Measurements from ENCODE around the gene EDIL3. TPM values are rescaled to one million over a fixed set of nuclear protein-coding genes. Genes with fewer than 3 reads are reported as not detected.

EDIL3 gene
- total RNA-seq, 1 donor from 2014 or later = 14.1 TPM

- no peaks in the 10 kb centered on the region for H3K4me1 ChIP-seq (ENCODE audit: control insufficient read depth in 3 of 3, insufficient read depth in 3 of 3, low read length in 3 of 3)
- peaks cover 2 to 3% (median 2%) of the 10 kb centered on the region in 3 donors for H3K9me3 ChIP-seq (ENCODE audit: control insufficient read depth in 3 of 3, low read length in 3 of 3)
- no peaks in the 10 kb centered on the region for H3K36me3 ChIP-seq (ENCODE audit: control insufficient read depth in 3 of 3, insufficient read depth in 3 of 3, low read length in 3 of 3)
- no peak overlapping the region for H3K27ac ChIP-seq (ENCODE audit: low read depth, low read length)
- no peak overlapping the region for H3K9ac ChIP-seq (ENCODE audit: low read depth in 1 of 3, low read length in 3 of 3)
- no peak overlapping the region for H3K4me3 ChIP-seq (ENCODE audit: low read length in 3 of 3)
- no peaks in the 10 kb centered on the region for H3K27me3 ChIP-seq (ENCODE audit: control insufficient read depth in 3 of 3, insufficient read depth in 3 of 3, low read length in 3 of 3)
Observed at GRCh38 chr5:83925321-83925954, 459.2 kb downstream of the EDIL3 start.

- Histone ChIP-seq H3K4me1 (ENCODE audit: control insufficient read depth in 3 of 3, insufficient read depth in 3 of 3, low read length in 3 of 3) (no peaks in the 10 kb centered on the region), H3K36me3 (ENCODE audit: control insufficient read depth in 3 of 3, insufficient read depth in 3 of 3, low read length in 3 of 3) (no peaks in the 10 kb centered on the region), H3K27me3 (ENCODE audit: control insufficient read depth in 3 of 3, insufficient read depth in 3 of 3, low read length in 3 of 3) (no peaks in the 10 kb centered on the region), H3K4me3 (ENCODE audit: low read length in 3 of 3) (no peak overlapping the region), H3K9ac (ENCODE audit: low read depth in 1 of 3, low read length in 3 of 3) (no peak overlapping the region), H3K9me3 (ENCODE audit: control insufficient read depth in 3 of 3, low read length in 3 of 3) (peaks cover 2 to 3% (median 2%) of the 10 kb centered on the region in 3 donors), H3K27ac (ENCODE audit: low read depth, low read length) (no peak overlapping the region)
Observed at GRCh38 chr5:83924891-83925290, 459.8 kb downstream of the EDIL3 start.

- Histone ChIP-seq H3K4me3 (ENCODE audit: low read length in 3 of 3) (no peak overlapping the region), H3K27me3 (ENCODE audit: control insufficient read depth in 3 of 3, insufficient read depth in 3 of 3, low read length in 3 of 3) (no peaks in the 10 kb centered on the region), H3K36me3 (ENCODE audit: control insufficient read depth in 3 of 3, insufficient read depth in 3 of 3, low read length in 3 of 3) (no peaks in the 10 kb centered on the region), H3K4me1 (ENCODE audit: control insufficient read depth in 3 of 3, insufficient read depth in 3 of 3, low read length in 3 of 3) (no peaks in the 10 kb centered on the region), H3K9me3 (ENCODE audit: control insufficient read depth in 3 of 3, low read length in 3 of 3) (peaks cover 2 to 3% (median 2%) of the 10 kb centered on the region in 3 donors), H3K27ac (ENCODE audit: low read depth, low read length) (no peak overlapping the region), H3K9ac (ENCODE audit: low read depth in 1 of 3, low read length in 3 of 3) (no peak overlapping the region)
Observed at GRCh38 chr5:83924171-83924570, 460.5 kb downstream of the EDIL3 start.

GRCh38 chr5:83922699-83923098, 462.0 kb downstream of the EDIL3 start:
- Histone ChIP-seq H3K9me3 (ENCODE audit: control insufficient read depth in 3 of 3, low read length in 3 of 3) (peaks cover 2 to 3% (median 2%) of the 10 kb centered on the region in 3 donors), H3K9ac (ENCODE audit: low read depth in 1 of 3, low read length in 3 of 3) (no peak overlapping the region), H3K36me3 (ENCODE audit: control insufficient read depth in 3 of 3, insufficient read depth in 3 of 3, low read length in 3 of 3) (no peaks in the 10 kb centered on the region), H3K4me3 (ENCODE audit: low read length in 3 of 3) (no peak overlapping the region), H3K27ac (ENCODE audit: low read depth, low read length) (no peak overlapping the region), H3K4me1 (ENCODE audit: control insufficient read depth in 3 of 3, insufficient read depth in 3 of 3, low read length in 3 of 3) (no peaks in the 10 kb centered on the region), H3K27me3 (ENCODE audit: control insufficient read depth in 3 of 3, insufficient read depth in 3 of 3, low read length in 3 of 3) (no peaks in the 10 kb centered on the region)

GRCh38 chr5:83921666-83922193, 462.9 kb downstream of the EDIL3 start:
- H3K9me3 ChIP-seq (ENCODE audit: control insufficient read depth in 3 of 3, low read length in 3 of 3) = peaks cover 2 to 3% (median 2%) of the 10 kb centered on the region in 3 donors
- no peaks in the 10 kb centered on the region for H3K36me3 ChIP-seq (ENCODE audit: control insufficient read depth in 3 of 3, insufficient read depth in 3 of 3, low read length in 3 of 3)
- no peaks in the 10 kb centered on the region for H3K4me1 ChIP-seq (ENCODE audit: control insufficient read depth in 3 of 3, insufficient read depth in 3 of 3, low read length in 3 of 3)
- H3K4me3 ChIP-seq (ENCODE audit: low read length in 3 of 3) = no peak overlapping the region
- H3K9ac ChIP-seq (ENCODE audit: low read depth in 1 of 3, low read length in 3 of 3) = no peak overlapping the region
- no peaks in the 10 kb centered on the region for H3K27me3 ChIP-seq (ENCODE audit: control insufficient read depth in 3 of 3, insufficient read depth in 3 of 3, low read length in 3 of 3)
- no peak overlapping the region for H3K27ac ChIP-seq (ENCODE audit: low read depth, low read length)

GRCh38 chr5:83919071-83920041, 465.3 kb downstream of the EDIL3 start:
- Histone ChIP-seq H3K9ac (ENCODE audit: low read depth in 1 of 3, low read length in 3 of 3) (no peak overlapping the region), H3K9me3 (ENCODE audit: control insufficient read depth in 3 of 3, low read length in 3 of 3) (peaks cover 2 to 3% (median 2%) of the 10 kb centered on the region in 3 donors), H3K27ac (ENCODE audit: low read depth, low read length) (no peak overlapping the region), H3K4me3 (ENCODE audit: low read length in 3 of 3) (no peak overlapping the region), H3K27me3 (ENCODE audit: control insufficient read depth in 3 of 3, insufficient read depth in 3 of 3, low read length in 3 of 3) (no peaks in the 10 kb centered on the region), H3K4me1 (ENCODE audit: control insufficient read depth in 3 of 3, insufficient read depth in 3 of 3, low read length in 3 of 3) (no peaks in the 10 kb centered on the region), H3K36me3 (ENCODE audit: control insufficient read depth in 3 of 3, insufficient read depth in 3 of 3, low read length in 3 of 3) (no peaks in the 10 kb centered on the region)

- Histone ChIP-seq H3K4me1 (ENCODE audit: control insufficient read depth in 3 of 3, insufficient read depth in 3 of 3, low read length in 3 of 3) (no peaks in the 10 kb centered on the region), H3K27me3 (ENCODE audit: control insufficient read depth in 3 of 3, insufficient read depth in 3 of 3, low read length in 3 of 3) (no peaks in the 10 kb centered on the region), H3K9ac (ENCODE audit: low read depth in 1 of 3, low read length in 3 of 3) (no peak overlapping the region), H3K9me3 (ENCODE audit: control insufficient read depth in 3 of 3, low read length in 3 of 3) (no peaks in the 10 kb centered on the region), H3K4me3 (ENCODE audit: low read length in 3 of 3) (no peak overlapping the region), H3K36me3 (ENCODE audit: control insufficient read depth in 3 of 3, insufficient read depth in 3 of 3, low read length in 3 of 3) (no peaks in the 10 kb centered on the region), H3K27ac (ENCODE audit: low read depth, low read length) (no peak overlapping the region)
Observed at GRCh38 chr5:83917261-83917908, 467.3 kb downstream of the EDIL3 start.

- Histone ChIP-seq H3K4me3 (ENCODE audit: low read length in 3 of 3) (no peak overlapping the region), H3K36me3 (ENCODE audit: control insufficient read depth in 3 of 3, insufficient read depth in 3 of 3, low read length in 3 of 3) (no peaks in the 10 kb centered on the region), H3K4me1 (ENCODE audit: control insufficient read depth in 3 of 3, insufficient read depth in 3 of 3, low read length in 3 of 3) (no peaks in the 10 kb centered on the region), H3K9me3 (ENCODE audit: control insufficient read depth in 3 of 3, low read length in 3 of 3) (no peaks in the 10 kb centered on the region), H3K27ac (ENCODE audit: low read depth, low read length) (no peak overlapping the region), H3K9ac (ENCODE audit: low read depth in 1 of 3, low read length in 3 of 3) (no peak overlapping the region), H3K27me3 (ENCODE audit: control insufficient read depth in 3 of 3, insufficient read depth in 3 of 3, low read length in 3 of 3) (no peaks in the 10 kb centered on the region)
Observed at GRCh38 chr5:83914662-83915418, 469.8 kb downstream of the EDIL3 start.

- Histone ChIP-seq H3K4me3 (ENCODE audit: low read length in 3 of 3) (no peak overlapping the region), H3K9me3 (ENCODE audit: control insufficient read depth in 3 of 3, low read length in 3 of 3) (no peaks in the 10 kb centered on the region), H3K9ac (ENCODE audit: low read depth in 1 of 3, low read length in 3 of 3) (no peak overlapping the region), H3K4me1 (ENCODE audit: control insufficient read depth in 3 of 3, insufficient read depth in 3 of 3, low read length in 3 of 3) (no peaks in the 10 kb centered on the region), H3K36me3 (ENCODE audit: control insufficient read depth in 3 of 3, insufficient read depth in 3 of 3, low read length in 3 of 3) (no peaks in the 10 kb centered on the region), H3K27ac (ENCODE audit: low read depth, low read length) (no peak overlapping the region), H3K27me3 (ENCODE audit: control insufficient read depth in 3 of 3, insufficient read depth in 3 of 3, low read length in 3 of 3) (no peaks in the 10 kb centered on the region)
Observed at GRCh38 chr5:83914199-83914598, 470.5 kb downstream of the EDIL3 start.

All from skeletal muscle tissue (tissue), 4 donors.